ENCODE data around the gene REEP1.
"Not testable (repeated sequence)": the region's sequence is repeated elsewhere in the genome, so short reads cannot be mapped to it uniquely, and the experiment has no call there.

The REEP1 gene

DNA sequence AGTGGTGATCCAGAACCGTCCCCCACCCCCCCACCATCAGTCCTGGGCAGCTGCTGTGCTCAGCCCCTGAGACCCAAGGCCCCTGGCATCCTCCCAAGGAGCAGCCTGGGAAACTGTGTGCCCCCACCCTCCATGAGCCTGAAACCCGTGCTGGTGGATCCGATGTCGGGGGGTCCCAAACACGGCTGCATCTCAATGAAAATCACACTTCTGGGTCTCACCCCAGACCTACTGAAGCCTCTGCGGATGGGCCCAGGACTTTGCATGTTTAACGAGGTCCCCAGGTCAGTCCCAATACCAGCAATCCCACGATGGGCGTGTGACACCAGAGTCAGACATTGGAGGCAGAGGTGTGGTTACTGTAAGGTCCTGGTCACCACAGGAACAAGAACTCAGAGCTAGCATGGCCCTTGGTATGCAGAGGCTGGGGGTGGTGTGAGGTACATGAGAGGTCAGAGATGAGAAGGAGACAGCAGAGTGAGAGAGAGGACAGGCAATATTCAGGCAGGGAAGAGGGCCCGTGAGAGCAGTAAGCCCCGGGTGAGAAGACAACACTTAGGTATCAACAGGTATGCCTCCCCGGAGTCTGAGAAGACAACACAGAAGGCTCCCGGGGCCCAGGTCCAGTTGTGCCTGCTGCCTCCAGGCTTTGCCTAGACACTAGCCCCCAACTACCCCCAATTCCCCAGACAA lies 105.6 kb downstream of the REEP1 start:
- Histone ChIP-seq H3K4me3 (ENCODE audit: severe bottlenecking) (no peak overlapping the region), H3K9me3 (ENCODE audit: severe bottlenecking) (no peaks in the 10 kb centered on the region), H3K4me1 (ENCODE audit: insufficient read depth, poor library complexity, severe bottlenecking) (no peaks in the 10 kb centered on the region), H3K36me3 (ENCODE audit: low read depth) (no peaks in the 10 kb centered on the region), H3K27ac (ENCODE audit: poor library complexity, severe bottlenecking) (no peak overlapping the region), H3K27me3 (ENCODE audit: insufficient read depth, poor library complexity, severe bottlenecking) (no peaks in the 10 kb centered on the region)
- TF ChIP-seq, protein P1, sequence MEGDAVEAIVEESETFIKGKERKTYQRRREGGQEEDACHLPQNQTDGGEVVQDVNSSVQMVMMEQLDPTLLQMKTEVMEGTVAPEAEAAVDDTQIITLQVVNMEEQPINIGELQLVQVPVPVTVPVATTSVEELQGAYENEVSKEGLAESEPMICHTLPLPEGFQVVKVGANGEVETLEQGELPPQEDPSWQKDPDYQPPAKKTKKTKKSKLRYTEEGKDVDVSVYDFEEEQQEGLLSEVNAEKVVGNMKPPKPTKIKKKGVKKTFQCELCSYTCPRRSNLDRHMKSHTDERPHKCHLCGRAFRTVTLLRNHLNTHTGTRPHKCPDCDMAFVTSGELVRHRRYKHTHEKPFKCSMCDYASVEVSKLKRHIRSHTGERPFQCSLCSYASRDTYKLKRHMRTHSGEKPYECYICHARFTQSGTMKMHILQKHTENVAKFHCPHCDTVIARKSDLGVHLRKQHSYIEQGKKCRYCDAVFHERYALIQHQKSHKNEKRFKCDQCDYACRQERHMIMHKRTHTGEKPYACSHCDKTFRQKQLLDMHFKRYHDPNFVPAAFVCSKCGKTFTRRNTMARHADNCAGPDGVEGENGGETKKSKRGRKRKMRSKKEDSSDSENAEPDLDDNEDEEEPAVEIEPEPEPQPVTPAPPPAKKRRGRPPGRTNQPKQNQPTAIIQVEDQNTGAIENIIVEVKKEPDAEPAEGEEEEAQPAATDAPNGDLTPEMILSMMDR (IDR thresholded peaks at IDR 0.05; ENCODE audit: poor library complexity, severe bottlenecking), result no peak
- DNase-seq (ENCODE audit: low spot score) (no peak), ATAC-seq (ENCODE audit: low read depth) (no peak)

DNA sequence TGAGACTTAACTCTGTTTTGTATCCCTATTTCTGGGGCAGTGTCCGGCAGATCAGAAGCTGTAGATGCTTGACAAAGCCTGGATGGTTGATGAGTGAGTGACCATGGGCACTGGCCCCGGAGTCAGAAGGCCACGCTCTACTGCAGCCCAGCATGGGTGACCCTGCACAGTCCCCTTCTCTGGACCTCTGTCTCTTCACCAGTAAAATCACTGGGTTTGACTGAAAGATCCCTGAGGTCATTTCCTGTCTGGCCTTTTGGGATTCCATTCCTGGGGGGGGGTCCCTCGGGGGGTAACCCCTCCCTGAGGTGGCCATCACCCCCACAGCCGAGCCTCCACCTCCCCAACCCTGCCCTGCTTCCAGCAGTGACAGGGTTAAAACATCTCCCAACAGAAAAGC lies 106.5 kb downstream of the REEP1 start:
- Histone ChIP-seq H3K36me3 (ENCODE audit: low read depth) (no peaks in the 10 kb centered on the region), H3K27ac (ENCODE audit: poor library complexity, severe bottlenecking) (no peak overlapping the region), H3K27me3 (ENCODE audit: insufficient read depth, poor library complexity, severe bottlenecking) (no peaks in the 10 kb centered on the region), H3K4me3 (ENCODE audit: severe bottlenecking) (no peak overlapping the region), H3K4me1 (ENCODE audit: insufficient read depth, poor library complexity, severe bottlenecking) (no peaks in the 10 kb centered on the region), H3K9me3 (ENCODE audit: severe bottlenecking) (no peaks in the 10 kb centered on the region)
- DNase-seq (ENCODE audit: low spot score) (no peak), ATAC-seq (ENCODE audit: low read depth) (no peak)
- TF ChIP-seq, protein P1 (IDR thresholded peaks at IDR 0.05; ENCODE audit: poor library complexity, severe bottlenecking), result no peak

DNA sequence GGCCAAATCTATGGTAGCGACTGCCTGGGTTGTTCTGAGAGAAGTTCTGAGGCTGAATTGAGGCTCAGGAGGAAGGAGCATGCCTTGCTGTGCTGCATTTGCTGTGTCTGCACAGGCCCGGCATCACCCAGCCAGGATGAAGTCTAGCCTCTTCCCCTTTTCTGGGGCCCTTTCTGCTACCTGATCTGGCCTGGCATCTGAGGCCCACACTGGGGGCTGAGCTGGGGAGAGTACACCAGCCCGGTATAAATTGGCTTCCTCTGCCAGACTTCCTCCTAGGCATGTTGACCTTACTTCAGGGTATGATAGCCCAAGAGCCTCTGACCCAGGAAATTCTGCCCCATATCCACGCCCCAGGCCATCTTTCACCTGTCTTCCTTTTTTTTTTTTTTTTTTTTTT lies 108.2 kb downstream of the REEP1 start:
- Histone ChIP-seq H3K4me1 (ENCODE audit: insufficient read depth, poor library complexity, severe bottlenecking) (no peaks in the 10 kb centered on the region), H3K36me3 (ENCODE audit: low read depth) (no peaks in the 10 kb centered on the region), H3K27ac (ENCODE audit: poor library complexity, severe bottlenecking) (no peak overlapping the region), H3K4me3 (ENCODE audit: severe bottlenecking) (no peak overlapping the region), H3K9me3 (ENCODE audit: severe bottlenecking) (no peaks in the 10 kb centered on the region), H3K27me3 (ENCODE audit: insufficient read depth, poor library complexity, severe bottlenecking) (no peaks in the 10 kb centered on the region)
- ATAC-seq (ENCODE audit: low read depth) (no peak), DNase-seq (ENCODE audit: low spot score) (no peak)
- TF ChIP-seq, protein P1 (IDR thresholded peaks at IDR 0.05; ENCODE audit: poor library complexity, severe bottlenecking), result no peak

DNA sequence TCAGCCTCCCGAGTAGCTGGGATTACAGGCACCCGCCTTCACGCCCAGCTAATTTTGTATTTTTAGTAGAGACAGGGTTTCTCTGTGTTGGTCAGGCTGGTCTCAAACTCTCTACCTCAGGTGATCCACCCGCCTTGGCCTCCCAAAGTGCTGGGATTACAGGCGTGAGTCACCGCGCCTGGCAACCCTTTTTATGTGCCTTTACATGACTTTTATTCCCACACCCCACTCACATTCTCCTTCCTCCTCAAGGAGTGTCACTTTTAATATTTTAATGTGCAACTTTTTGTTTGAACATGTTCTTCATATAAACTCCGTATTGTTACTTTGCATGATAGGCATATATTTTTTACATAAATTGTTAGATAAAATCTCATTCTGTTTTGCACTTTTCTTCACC lies 108.9 kb downstream of the REEP1 start:
- not testable (repeated sequence) for H3K4me3 ChIP-seq (ENCODE audit: severe bottlenecking); H3K4me1 ChIP-seq (ENCODE audit: insufficient read depth, poor library complexity, severe bottlenecking); H3K27me3 ChIP-seq (ENCODE audit: insufficient read depth, poor library complexity, severe bottlenecking); H3K27ac ChIP-seq (ENCODE audit: poor library complexity, severe bottlenecking); H3K9me3 ChIP-seq (ENCODE audit: severe bottlenecking); ATAC-seq (ENCODE audit: low read depth); H3K36me3 ChIP-seq (ENCODE audit: low read depth); DNase-seq (ENCODE audit: low spot score)

DNA sequence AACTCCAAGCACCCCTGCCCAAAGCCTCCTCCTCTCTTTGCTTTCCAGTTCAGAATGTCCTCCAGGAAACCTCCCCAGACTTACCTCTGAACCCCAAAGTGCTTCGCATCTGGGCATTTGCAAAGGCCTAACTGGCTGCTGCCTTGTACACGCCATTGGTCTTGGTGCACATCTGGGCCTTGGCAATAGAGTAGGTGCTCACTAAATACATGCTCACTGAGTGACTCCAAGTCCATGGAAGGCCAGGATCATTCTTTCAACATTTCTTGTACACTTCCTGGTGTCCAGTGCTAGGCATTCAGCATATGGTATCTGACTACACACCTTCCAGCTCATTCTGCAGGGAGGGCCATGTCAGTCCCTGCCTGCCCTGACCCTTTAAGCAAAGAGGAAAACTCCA lies 109.7 kb downstream of the REEP1 start:
- TF ChIP-seq, protein P1 (IDR thresholded peaks at IDR 0.05; ENCODE audit: poor library complexity, severe bottlenecking), result no peak
- Histone ChIP-seq H3K9me3 (ENCODE audit: severe bottlenecking) (no peaks in the 10 kb centered on the region), H3K4me3 (ENCODE audit: severe bottlenecking) (no peak overlapping the region), H3K36me3 (ENCODE audit: low read depth) (no peaks in the 10 kb centered on the region), H3K4me1 (ENCODE audit: insufficient read depth, poor library complexity, severe bottlenecking) (no peaks in the 10 kb centered on the region), H3K27me3 (ENCODE audit: insufficient read depth, poor library complexity, severe bottlenecking) (no peaks in the 10 kb centered on the region), H3K27ac (ENCODE audit: poor library complexity, severe bottlenecking) (no peak overlapping the region)
- no peak for ATAC-seq (ENCODE audit: low read depth)
- DNase-seq (ENCODE audit: low spot score), result no peak

Data from RWPE2 (cell line).